HG03469 (cell line): ENCODE data around the gene VMP1.

Experiments
- ATAC-seq: cut with Tn5 transposase; IDR thresholded peaks from one replicate; pipeline ENCODE4 v1.9.1; 2021; ENCODE audit warnings: mild to moderate bottlenecking, moderate library complexity, moderate number of reproducible peaks; ENCODE audit not compliant: unreplicated experiment

Gene VMP1

GRCh38 chr17:59707971-59708430 is 547 bp downstream of the VMP1 start:
- no peak for ATAC-seq

DNA sequence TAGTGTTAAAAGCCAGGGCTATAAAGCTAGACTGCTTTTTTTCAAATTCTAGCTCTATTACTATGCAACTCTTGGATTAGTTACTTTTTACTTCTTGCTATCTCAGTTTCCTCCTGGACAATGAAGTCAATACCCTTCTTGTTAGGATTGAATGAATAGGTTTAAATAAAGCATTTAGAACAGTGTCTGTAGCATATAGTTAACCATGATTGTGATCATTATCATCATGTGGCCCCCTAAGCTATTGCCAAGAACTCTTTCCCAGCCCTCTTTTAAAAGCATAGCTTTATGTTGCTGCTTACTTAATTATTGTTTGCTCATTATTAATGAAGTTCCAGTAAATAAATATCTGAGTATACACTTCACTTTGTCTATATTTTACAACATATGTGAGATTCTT is 4.5 kb downstream of the VMP1 start:
- no peak for ATAC-seq

- ATAC-seq, result no peak
These were observed 5.4 kb downstream of the VMP1 start for GRCh38 chr17:59712862-59713261.

DNA sequence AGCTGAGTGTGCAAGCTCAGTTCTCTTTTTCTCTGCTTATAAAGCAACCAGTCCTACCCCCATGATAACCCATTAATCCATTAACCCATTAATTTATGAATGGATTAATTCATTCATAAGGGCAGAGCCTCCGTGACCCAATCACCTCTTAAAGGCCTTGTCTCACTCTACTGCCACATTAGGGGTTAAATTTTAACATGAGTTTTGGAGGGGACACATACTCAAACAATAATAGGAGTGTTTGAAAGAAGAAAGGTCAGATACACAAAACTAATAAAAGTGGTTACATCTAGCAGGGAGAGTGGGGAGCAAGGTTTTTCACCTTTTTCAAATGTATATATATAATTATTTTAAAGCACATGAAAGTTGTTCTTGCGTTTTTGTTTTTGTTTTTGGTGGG is 6.8 kb downstream of the VMP1 start:
- no peak for ATAC-seq

- no peak for ATAC-seq
These were observed 9.0 kb downstream of the VMP1 start for GRCh38 chr17:59716427-59716826.

DNA sequence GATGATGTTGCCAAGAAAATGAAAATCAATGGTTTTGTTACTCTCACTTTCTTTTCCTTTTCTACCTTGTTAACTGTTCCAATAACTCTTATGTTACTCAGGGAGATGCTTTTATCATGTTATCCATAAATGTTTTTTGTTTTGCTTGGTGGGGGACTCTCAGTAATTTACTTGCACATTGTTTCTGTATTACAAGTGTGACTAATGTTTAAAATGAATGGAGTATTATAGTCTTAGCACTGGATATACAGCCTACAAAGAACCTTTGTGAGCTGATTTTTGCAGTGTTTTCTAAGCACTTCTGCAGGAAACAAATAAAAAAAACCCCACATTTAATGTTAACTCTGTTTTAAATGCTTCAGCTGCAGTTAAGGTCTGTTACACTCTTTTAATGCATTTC is 12.1 kb downstream of the VMP1 start:
- no peak for ATAC-seq

- no peak for ATAC-seq
These were observed 15.2 kb downstream of the VMP1 start for GRCh38 chr17:59722623-59723022.

- ATAC-seq, result no peak
These were observed 15.6 kb downstream of the VMP1 start for GRCh38 chr17:59723041-59723440.

GRCh38 chr17:59723607-59724006 is 16.2 kb downstream of the VMP1 start:
- ATAC-seq, result no peak

GRCh38 chr17:59725691-59726090 is 18.2 kb downstream of the VMP1 start:
- no peak for ATAC-seq

- ATAC-seq, result no peak
These were observed 20.5 kb downstream of the VMP1 start for GRCh38 chr17:59727817-59728533.

GRCh38 chr17:59730268-59730834 is 22.9 kb downstream of the VMP1 start:
- ATAC-seq, result no peak

- no peak for ATAC-seq
These were observed 26.2 kb downstream of the VMP1 start for GRCh38 chr17:59733697-59734096.

DNA sequence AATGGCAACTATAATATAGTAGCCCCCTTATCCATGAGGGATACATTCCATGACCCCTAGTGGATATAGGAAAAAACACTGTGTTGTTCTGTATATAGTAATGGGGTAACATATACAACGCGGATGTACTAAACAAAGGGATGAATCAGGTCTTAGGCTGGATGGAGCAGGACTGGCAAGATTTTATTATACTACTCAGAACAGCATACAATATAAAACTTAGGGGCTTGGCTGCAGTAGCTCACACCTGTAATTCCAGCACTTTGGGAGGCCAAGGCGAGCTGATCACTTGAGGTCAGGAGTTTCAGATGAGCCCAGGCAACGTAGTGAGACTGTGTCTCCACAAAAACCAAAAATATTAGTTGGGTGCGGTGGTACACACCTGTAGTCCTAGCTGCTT is 26.8 kb downstream of the VMP1 start:
- ATAC-seq, result no peak

GRCh38 chr17:59737324-59737723 is 29.9 kb downstream of the VMP1 start:
- ATAC-seq, result no peak

DNA sequence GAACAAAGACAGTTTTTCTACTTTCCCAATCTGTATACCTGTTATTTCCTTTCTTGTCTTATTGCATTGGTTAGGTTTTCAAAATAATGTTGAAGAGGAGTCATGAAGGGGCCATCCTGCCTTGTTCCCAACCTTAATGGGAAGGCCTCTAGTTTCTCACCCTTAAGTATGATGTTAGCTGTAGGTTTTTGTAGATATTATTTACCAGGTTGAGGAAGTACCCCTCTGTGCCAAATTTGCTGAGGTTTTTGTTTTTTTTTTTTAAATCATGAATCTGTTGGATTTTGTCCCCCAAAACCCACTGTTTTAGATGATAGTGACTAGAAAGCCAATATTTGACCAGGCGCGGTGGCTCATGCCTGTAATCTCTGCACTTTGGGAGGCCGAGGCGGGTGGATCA is 36.4 kb downstream of the VMP1 start:
- no peak for ATAC-seq

DNA sequence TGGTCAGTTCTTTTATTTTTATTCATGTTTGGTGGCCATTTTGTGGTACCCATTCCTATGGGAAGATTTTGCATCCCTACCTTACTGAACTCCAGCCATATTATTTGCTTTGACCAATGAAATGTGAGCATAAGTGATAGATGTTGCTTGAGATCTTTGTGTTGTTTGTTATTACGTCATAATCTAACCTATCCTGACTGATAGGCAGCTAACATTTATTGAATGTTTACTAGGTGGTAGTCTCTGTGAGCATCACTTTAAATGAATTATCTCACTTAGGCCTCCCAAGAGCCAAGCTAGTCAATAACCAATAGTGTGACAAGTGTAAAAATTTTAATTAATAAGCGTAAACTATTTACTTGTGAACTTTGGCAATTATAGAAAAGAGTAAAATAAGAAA is 37.6 kb downstream of the VMP1 start:
- ATAC-seq, result no peak

- no peak for ATAC-seq
These were observed 39.5 kb downstream of the VMP1 start for GRCh38 chr17:59746849-59747445.

GRCh38 chr17:59748591-59748990 is 41.1 kb downstream of the VMP1 start:
- ATAC-seq, result no peak

DNA sequence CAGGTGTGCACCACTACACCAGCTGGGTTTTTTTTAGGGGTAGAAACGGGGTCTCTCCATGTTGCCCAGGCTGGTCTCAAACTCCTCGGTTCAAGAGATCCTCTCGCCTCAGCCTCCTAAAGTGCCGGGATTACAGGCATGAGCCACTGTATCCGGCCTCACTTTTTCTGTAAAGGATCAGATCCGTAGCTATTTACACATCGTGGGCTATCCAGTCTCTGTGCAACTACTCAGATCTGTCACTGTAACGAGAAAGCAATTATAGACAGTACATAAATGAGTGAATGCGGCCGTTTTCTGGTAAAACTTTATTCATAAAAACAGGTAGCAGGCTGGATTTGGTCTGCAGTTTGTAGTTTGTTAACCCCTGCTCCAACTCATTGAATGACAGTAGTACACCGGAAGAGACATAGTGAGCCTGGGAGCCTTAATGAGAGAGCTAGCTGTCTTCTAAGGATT is 44.5 kb downstream of the VMP1 start:
- no peak for ATAC-seq

GRCh38 chr17:59752446-59752845 is 45.0 kb downstream of the VMP1 start:
- no peak for ATAC-seq

DNA sequence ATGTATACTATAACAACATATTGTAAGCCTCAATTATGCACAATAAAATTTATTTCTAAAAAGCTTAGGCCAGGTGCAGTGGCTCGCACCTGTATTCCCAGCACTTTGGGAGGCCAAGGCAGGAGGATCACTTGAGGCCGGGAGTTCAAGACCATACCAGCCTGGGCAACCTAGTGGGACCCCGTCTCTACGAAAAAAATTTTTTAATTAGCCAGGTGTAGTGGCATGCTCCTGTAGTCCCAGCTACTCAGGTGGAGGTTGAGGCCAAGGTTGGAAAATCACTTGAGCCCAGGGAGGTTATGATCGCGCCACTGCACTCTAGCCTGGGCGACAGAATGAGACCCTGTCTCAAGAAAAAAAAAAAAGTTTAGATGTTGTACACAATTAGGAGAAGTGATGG is 45.5 kb downstream of the VMP1 start:
- no peak for ATAC-seq
